RWPE1 (cell line): ENCODE results near the gene LPAR5.

Experiments used
- CTCF ChIA-PET: fragments of 350-600 bp; sonication (Branson Sonifier 250); formaldehyde crosslinking; extraction: SDS; loops from one replicate; lab custom pipeline; 2021; lab: Yijun Ruan, JAX
- POLR2A ChIA-PET: fragments of 400-600 bp; formaldehyde crosslinking; extraction: SDS; loops from one replicate; lab custom pipeline; 2020; ENCODE audit warnings: antibody characterized with exemption; ENCODE audit not compliant: low non-redundant PET; lab: Yijun Ruan, JAX
- DNase-seq: peaks from one replicate; pipeline ENCODE4 v3.0.0; 2012; ENCODE audit warnings: low spot score
- H3K27ac ChIP-seq: fragments of 450-650 bp; 2 replicates; pipeline ENCODE4 v1.5.1; 2017
- TF ChIP-seq, protein P1 (sequence below): fragments of 450-650 bp; conservative IDR thresholded peaks from 2 replicates; pipeline ENCODE4 v1.5.1; 2017; ENCODE audit warnings: low read depth, mild to moderate bottlenecking

The LPAR5 gene

GRCh38 chr12:6650832-6651231 is 15.1 kb upstream of the LPAR5 start:
- ChIA-PET CTCF (no interaction called here), POLR2A (no interaction called here)
- DNase-seq: no peak
- no peak overlapping the region for H3K27ac ChIP-seq
- TF ChIP-seq, protein P1, sequence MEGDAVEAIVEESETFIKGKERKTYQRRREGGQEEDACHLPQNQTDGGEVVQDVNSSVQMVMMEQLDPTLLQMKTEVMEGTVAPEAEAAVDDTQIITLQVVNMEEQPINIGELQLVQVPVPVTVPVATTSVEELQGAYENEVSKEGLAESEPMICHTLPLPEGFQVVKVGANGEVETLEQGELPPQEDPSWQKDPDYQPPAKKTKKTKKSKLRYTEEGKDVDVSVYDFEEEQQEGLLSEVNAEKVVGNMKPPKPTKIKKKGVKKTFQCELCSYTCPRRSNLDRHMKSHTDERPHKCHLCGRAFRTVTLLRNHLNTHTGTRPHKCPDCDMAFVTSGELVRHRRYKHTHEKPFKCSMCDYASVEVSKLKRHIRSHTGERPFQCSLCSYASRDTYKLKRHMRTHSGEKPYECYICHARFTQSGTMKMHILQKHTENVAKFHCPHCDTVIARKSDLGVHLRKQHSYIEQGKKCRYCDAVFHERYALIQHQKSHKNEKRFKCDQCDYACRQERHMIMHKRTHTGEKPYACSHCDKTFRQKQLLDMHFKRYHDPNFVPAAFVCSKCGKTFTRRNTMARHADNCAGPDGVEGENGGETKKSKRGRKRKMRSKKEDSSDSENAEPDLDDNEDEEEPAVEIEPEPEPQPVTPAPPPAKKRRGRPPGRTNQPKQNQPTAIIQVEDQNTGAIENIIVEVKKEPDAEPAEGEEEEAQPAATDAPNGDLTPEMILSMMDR: no peak

- ChIA-PET POLR2A (no interaction called here), CTCF (interaction anchor here (0.7 kb wide), 1 partner anchor 659 kb away, joined by 3 read pairs; no protein-coding TSS in a partner anchor)
- no peak within 1 kb of the TSS for H3K27ac ChIP-seq
- TF ChIP-seq, protein P1: no peak
- DNase-seq: peak; percentile 26
These were observed 11.4 kb upstream of the LPAR5 start, which contains the start of gene ACRBP for GRCh38 chr12:6647083-6647604. TSS of gene ACRBP (minus strand) at chr12:6647432. CDS start at chr12:6647366, 66 bp downstream.

GRCh38 chr12:6646276-6647082 is 10.7 kb upstream of the LPAR5 start:
- CTCF ChIA-PET: interaction anchor here (0.7 kb wide), 1 partner anchor 212 kb away, joined by 3 read pairs; no protein-coding TSS in a partner anchor
- TF ChIP-seq, protein P1: no peak
- no peak for DNase-seq
- no peak overlapping the region for H3K27ac ChIP-seq
- POLR2A ChIA-PET: no interaction called here

GRCh38 chr12:6644903-6645302 is 9.1 kb upstream of the LPAR5 start:
- no peak for DNase-seq
- ChIA-PET POLR2A (no interaction called here), CTCF (interaction anchor here (0.7 kb wide), 2 partner anchors 11 to 12 kb away, joined by 3 read pairs; no protein-coding TSS in a partner anchor)
- no peak overlapping the region for H3K27ac ChIP-seq
- TF ChIP-seq, protein P1: no peak

DNA sequence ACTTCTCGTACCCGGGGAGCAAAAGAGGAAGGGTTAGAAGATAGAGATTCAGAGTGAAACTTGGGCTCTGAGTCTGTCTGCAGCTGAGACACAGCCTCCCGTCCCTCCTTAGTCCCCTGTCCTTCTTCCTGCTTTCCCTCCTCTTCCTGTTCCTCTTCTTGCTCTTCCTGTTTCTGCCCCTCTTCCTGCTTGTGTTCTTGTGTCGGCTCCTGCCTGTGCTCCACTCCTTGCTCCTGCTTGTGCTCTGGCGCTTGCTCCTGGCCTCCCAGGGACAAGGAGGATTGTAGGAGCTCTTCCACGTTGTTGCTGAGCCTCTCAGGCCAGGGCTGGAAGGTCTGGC is 8.5 kb upstream of the LPAR5 start:
- POLR2A ChIA-PET: no interaction called here
- CTCF ChIA-PET: interaction anchor here (0.5 kb wide), 1 partner anchor 9 kb away, joined by 3 read pairs; no protein-coding TSS in a partner anchor

More for the DNA sequence above, 8.5 kb upstream of the LPAR5 start:
- TF ChIP-seq, protein P1: no peak
- H3K27ac ChIP-seq: no peak overlapping the region
- DNase-seq: no peak
